Ectodermal cell (in vitro differentiated cells): ENCODE measurements around the gene POTEH.
"Not testable (repeated sequence)": the region's sequence is repeated elsewhere in the genome, so short reads cannot be mapped to it uniquely, and the experiment has no call there.

ENCODE experiments used
- H3K27ac ChIP-seq: 2 replicates; pipeline ENCODE4 v1.7.0; 2013; ENCODE audit warnings: mild to moderate bottlenecking, low read depth, low read length; ENCODE audit not compliant: insufficient read depth, poor library complexity, severe bottlenecking
- H3K27me3 ChIP-seq: 2 replicates; pipeline ENCODE4 v1.7.0; 2013; ENCODE audit warnings: mild to moderate bottlenecking, low read length; ENCODE audit not compliant: insufficient read depth, control insufficient read depth, poor library complexity, severe bottlenecking
- H3K36me3 ChIP-seq: one replicate; pipeline ENCODE4 v1.7.0; 2013; ENCODE audit warnings: low read length; ENCODE audit not compliant: control insufficient read depth, insufficient read depth
- H3K4me1 ChIP-seq: one replicate; pipeline ENCODE4 v1.7.0; 2013; ENCODE audit warnings: low read length; ENCODE audit not compliant: control insufficient read depth, insufficient read depth
- H3K4me3 ChIP-seq: 2 replicates; pipeline ENCODE4 v1.7.0; 2013; ENCODE audit warnings: low read depth, low read length, control low read depth; ENCODE audit not compliant: insufficient read depth
- H3K9me3 ChIP-seq: 2 replicates; pipeline ENCODE4 v1.7.0; 2013; ENCODE audit warnings: mild to moderate bottlenecking, low read length, moderate library complexity; ENCODE audit not compliant: control insufficient read depth
- WGBS, 2 experiments: methylation state at CpG; one replicate each; pipeline ENCODE4 v1.1.7; 2013; ENCODE audit warnings: missing lambda C conversion rate in 2 of 2; 5-methylcytosine and 5-hydroxymethylcytosine counted together

POTEH gene

GRCh38 chr22:15763559-15763958 is 73.7 kb downstream of the POTEH start:
- no CpG with 5 or more reads among the region's 1 CpG for WGBS, 2 experiments
- H3K27me3 ChIP-seq, H3K4me1 ChIP-seq, H3K4me3 ChIP-seq, H3K9me3 ChIP-seq, H3K36me3 ChIP-seq, H3K27ac ChIP-seq: not testable (repeated sequence)
